ENCODE data around the gene DOCK4.

- no peak for TF ChIP-seq POLR2AphosphoS5 (IDR thresholded peaks at IDR 0.05; ENCODE audit: low read length)
- TF ChIP-seq CREB1 (IDR thresholded peaks at IDR 0.05; ENCODE audit: low read depth) = no peak
- TF ChIP-seq, protein P1, sequence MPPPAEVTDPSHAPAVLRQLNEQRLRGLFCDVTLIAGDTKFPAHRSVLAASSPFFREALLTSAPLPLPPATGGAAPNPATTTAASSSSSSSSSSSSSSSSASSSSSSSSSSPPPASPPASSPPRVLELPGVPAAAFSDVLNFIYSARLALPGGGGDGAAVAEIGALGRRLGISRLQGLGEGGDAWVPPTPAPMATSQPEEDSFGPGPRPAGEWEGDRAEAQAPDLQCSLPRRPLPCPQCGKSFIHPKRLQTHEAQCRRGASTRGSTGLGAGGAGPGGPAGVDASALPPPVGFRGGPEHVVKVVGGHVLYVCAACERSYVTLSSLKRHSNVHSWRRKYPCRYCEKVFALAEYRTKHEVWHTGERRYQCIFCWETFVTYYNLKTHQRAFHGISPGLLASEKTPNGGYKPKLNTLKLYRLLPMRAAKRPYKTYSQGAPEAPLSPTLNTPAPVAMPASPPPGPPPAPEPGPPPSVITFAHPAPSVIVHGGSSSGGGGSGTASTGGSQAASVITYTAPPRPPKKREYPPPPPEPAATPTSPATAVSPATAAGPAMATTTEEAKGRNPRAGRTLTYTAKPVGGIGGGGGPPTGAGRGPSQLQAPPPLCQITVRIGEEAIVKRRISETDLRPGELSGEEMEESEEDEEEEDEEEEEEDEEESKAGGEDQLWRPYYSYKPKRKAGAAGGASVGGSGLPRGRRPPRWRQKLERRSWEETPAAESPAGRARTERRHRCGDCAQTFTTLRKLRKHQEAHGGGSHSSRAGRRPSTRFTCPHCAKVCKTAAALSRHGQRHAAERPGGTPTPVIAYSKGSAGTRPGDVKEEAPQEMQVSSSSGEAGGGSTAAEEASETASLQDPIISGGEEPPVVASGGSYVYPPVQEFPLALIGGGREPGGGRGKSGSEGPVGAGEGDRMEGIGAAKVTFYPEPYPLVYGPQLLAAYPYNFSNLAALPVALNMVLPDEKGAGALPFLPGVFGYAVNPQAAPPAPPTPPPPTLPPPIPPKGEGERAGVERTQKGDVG (CRISPR knock-in tag; IDR thresholded peaks at IDR 0.05) = no peak
- no peak for TF ChIP-seq CTCF (IDR thresholded peaks at IDR 0.05 in 2 of 3, conservative IDR thresholded peaks at IDR 0.05 in 1 of 3; ENCODE audit: control insufficient read depth in 2 of 3, extremely low read depth in 1 of 3, insufficient read depth in 1 of 3, low read depth in 3 of 3, low read length in 3 of 3)
- no peak for TF ChIP-seq JUNB (IDR thresholded peaks at IDR 0.05)
- TF ChIP-seq, protein P2, sequence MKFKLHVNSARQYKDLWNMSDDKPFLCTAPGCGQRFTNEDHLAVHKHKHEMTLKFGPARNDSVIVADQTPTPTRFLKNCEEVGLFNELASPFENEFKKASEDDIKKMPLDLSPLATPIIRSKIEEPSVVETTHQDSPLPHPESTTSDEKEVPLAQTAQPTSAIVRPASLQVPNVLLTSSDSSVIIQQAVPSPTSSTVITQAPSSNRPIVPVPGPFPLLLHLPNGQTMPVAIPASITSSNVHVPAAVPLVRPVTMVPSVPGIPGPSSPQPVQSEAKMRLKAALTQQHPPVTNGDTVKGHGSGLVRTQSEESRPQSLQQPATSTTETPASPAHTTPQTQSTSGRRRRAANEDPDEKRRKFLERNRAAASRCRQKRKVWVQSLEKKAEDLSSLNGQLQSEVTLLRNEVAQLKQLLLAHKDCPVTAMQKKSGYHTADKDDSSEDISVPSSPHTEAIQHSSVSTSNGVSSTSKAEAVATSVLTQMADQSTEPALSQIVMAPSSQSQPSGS (IDR thresholded peaks at IDR 0.05; ENCODE audit: low read length) = no peak
- no peak for TF ChIP-seq HDAC2 (IDR thresholded peaks at IDR 0.05)
- TF ChIP-seq MEF2A (IDR thresholded peaks at IDR 0.05; ENCODE audit: insufficient read depth, low read depth, low read length) = no peak
- TF ChIP-seq, protein P3, sequence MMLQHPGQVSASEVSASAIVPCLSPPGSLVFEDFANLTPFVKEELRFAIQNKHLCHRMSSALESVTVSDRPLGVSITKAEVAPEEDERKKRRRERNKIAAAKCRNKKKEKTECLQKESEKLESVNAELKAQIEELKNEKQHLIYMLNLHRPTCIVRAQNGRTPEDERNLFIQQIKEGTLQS (IDR thresholded peaks at IDR 0.05; ENCODE audit: borderline replicate concordance, extremely low read depth, low read depth, low read length) = no peak
- TF ChIP-seq EP300 (IDR thresholded peaks at IDR 0.05; ENCODE audit: borderline replicate concordance in 1 of 2, control insufficient read depth in 1 of 2, low read depth in 2 of 2, low read length in 2 of 2) = no peak
- no peak for TF ChIP-seq EED (IDR thresholded peaks at IDR 0.05; ENCODE audit: low read depth)
- no peak for TF ChIP-seq E2F4 (IDR thresholded peaks at IDR 0.05; ENCODE audit: low read depth, low read length)
- TF ChIP-seq SRF (IDR thresholded peaks at IDR 0.05; ENCODE audit: low read depth in 2 of 2, low read length in 2 of 2) = no peak
Observed at GRCh38 chr7:112021379-112022044, 184.7 kb downstream of the DOCK4 start.
